Measurements from ENCODE around the gene DBI.

GRCh38 chr2:119417908-119418307 lies 51.1 kb downstream of the DBI start:
- TF ChIP-seq CTCF (IDR thresholded peaks at IDR 0.05 in 2 of 3, conservative IDR thresholded peaks at IDR 0.05 in 1 of 3; ENCODE audit: borderline replicate concordance in 1 of 3, insufficient read depth in 1 of 3, low read depth in 2 of 3, low read length in 2 of 3) (no peak), FOSL1 (IDR thresholded peaks at IDR 0.05; ENCODE audit: low read depth) (no peak), POLR2A (IDR thresholded peaks at IDR 0.05; ENCODE audit: borderline replicate concordance, extremely low read depth, insufficient read depth, insufficient read length) (no peak), REST (IDR thresholded peaks at IDR 0.05; ENCODE audit: low read depth) (no peak), CBX3 (IDR thresholded peaks at IDR 0.05; ENCODE audit: low read depth) (no peak), EGR1 (IDR thresholded peaks at IDR 0.05; ENCODE audit: low read depth) (no peak), POLR2AphosphoS5 (IDR thresholded peaks at IDR 0.05; ENCODE audit: low read depth, low read length) (no peak), EZH2 (IDR thresholded peaks at IDR 0.05) (no peak)

Data from HCT116 (cell line).